IPS-NIHi7 (cell line): ENCODE results near the gene ZNF563.
"Not testable (repeated sequence)": the region's sequence is repeated elsewhere in the genome, so short reads cannot be mapped to it uniquely, and the experiment has no call there.

Experiments
- DNase-seq: peaks from one replicate; pipeline ENCODE4 v3.0.0; 2012; ENCODE audit warnings: mixed read lengths; ENCODE audit errors: extremely low spot score

ZNF563 gene

GRCh38 chr19:12333162-12334159, at the start of gene ZNF563:
ZNF563 (minus strand) TSS chr19:12333633; CDS start chr19:12333482, 151 bp downstream.
- peak; percentile 99 for DNase-seq

GRCh38 chr19:12380444-12380737, 47.0 kb upstream of the ZNF563 start:
- no peak for DNase-seq

DNA sequence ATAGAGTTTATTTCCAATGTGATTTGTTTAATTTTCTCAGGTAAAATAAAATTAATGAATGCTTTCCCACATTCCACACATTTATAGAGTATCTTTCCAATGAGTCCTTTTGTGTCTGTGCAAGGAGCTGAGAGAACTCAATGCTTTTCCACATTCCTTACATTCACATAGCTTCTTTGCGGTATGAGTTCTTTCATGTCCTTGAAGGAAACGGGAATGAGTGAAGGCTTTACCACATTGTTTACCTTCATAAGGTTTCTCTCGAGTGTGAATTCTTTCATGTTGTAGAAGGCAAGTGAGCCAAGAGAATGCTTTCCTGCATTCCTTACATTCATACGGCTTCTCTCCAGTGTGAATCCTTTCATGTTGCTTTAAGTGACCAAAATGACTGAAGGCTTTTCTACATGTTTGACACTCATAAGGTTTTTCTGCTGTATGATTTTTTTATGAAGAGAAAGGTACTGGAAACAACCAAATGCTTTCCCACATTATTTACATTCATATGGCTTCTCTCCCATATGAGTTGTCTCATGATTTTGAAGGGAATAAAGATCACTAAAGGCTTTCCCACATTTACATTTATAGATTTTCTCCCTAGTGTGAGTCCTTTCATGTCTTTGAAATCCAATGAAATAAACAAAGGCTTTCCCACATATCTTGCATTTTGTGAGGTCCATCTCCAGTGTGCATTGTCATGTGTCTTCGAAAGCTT, 46.5 kb upstream of the ZNF563 start:
- DNase-seq: no peak

GRCh38 chr19:12374026-12374425, 40.6 kb upstream of the ZNF563 start:
- no peak for DNase-seq

GRCh38 chr19:12365236-12366162, 32.1 kb upstream of the ZNF563 start, which contains the start of gene ZNF442:
ZNF442 (minus strand) TSS chr19:12365683; CDS start chr19:12363631, 2,052 bp downstream.
- peak; percentile 98 for DNase-seq

- peak; percentile 35 for DNase-seq
These were observed 31.2 kb upstream of the ZNF563 start for GRCh38 chr19:12364391-12365235.

DNA sequence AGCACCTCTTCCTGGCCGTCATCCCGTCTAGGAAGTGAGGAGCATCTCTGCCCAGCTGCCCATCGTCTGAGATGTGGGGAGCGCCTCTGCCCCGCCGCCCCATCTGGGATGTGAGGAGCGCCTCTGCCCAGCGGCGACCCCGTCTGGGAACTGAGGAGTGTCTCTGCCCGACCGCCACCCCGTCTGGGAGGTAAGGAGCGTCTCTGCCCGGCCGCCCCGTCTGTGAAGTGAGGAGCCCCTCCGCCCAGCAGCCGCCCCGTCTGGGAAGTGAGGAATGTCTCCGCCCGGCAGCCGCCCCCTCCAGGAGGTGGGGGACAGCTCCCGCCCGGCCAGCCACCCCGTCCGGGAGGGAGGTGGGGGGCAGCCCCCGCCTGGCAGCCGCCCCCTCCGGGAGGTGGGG, 28.8 kb upstream of the ZNF563 start:
- DNase-seq: not testable (repeated sequence)

- no peak for DNase-seq
These were observed 19.9 kb upstream of the ZNF563 start for GRCh38 chr19:12353375-12353774.

- no peak for DNase-seq
These were observed 17.4 kb upstream of the ZNF563 start for GRCh38 chr19:12350890-12351197.

- DNase-seq: no peak
These were observed 16.9 kb upstream of the ZNF563 start for GRCh38 chr19:12350185-12350889.

DNA sequence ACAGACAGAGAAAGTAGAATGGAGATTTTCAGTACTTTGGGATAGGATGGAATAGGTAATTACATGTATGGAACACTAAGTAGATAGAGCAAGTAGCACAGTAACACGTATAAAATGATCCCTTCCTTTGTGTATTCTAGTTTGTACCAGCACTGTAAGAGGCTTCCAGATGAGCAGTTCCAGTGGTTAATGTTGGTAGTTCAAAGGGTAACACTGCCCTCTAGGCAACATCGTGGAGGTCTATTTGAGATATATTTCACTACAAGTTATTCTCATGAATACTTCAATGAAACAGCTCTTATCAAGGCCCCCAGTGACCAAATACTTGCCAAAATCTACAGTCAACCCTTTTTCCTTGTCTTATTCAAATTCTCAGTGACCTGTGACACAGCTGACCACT, 13.5 kb upstream of the ZNF563 start:
- DNase-seq: no peak

GRCh38 chr19:12345197-12345596, 11.8 kb upstream of the ZNF563 start:
- no peak for DNase-seq

- peak; percentile 22 for DNase-seq
These were observed 2.1 kb downstream of the ZNF563 start for GRCh38 chr19:12331211-12331941.

DNA sequence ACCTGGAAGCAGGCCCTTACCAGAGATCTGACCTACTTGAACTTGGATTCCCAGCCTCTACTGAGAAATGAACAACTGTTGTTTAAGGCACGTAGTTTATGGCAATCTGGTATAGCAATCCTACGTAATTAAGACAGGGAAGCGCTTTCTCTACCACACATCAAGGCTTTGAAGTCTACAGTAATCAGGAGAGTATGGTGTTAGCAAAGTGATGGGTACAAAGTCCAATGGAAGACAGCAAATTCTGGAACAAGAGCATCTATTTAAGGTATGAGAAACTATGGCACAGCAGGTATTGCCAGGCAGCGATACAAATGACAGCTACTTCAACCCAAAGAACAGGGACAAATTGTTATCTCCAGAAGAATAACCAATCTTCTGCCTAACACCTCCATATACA, 3.1 kb downstream of the ZNF563 start:
- no peak for DNase-seq

- DNase-seq: no peak
These were observed 7.7 kb downstream of the ZNF563 start for GRCh38 chr19:12325690-12326089.

DNA sequence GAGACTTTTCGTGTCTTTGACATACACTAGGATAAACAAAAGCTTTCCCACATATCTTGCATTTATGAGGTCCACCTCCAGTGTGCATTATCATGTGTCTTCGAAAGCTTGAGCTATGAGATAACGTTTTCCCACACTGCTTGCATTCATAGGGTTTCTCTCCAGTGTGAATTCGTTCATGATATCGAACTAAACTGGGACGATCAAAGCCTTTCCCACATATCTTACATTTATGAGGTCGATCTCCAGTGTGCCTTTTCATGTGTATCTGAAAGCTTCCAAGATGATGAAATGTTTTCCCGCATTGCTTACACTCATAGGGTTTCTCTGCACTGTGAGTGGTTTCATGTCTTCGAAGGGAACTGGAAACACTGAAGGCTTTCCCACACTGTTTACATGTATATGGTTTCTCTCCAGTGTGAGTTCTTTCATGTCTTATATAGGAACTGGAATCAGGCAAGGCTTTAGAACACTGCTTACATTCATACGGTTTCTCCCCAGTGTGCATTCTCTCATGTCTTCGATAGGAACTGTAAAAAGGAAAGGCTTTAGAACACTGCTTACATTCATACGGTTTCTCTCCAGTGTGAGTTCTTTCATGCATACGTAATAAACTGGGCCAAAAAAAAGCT, 14.5 kb downstream of the ZNF563 start:
- DNase-seq: no peak

- no peak for DNase-seq
These were observed 18.9 kb downstream of the ZNF563 start for GRCh38 chr19:12314553-12314952.

DNA sequence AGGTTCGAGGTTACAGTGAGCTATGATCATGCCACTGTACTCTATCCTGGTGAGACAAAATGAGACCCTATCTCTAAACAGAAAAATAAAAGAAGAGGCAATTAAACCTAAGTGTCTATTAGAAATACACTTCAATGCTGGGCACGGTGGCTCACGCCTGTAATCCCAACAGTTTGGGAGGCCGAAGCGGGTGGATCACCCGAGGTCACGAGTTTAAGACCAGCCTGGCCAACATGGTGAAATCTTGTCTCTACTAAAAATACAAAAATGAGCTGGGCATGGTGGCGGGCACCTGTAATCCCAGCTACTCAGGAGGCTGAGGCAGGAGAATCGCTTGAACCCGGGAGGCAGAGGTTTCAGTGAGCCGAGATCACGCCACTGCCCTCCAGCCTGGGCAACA, 24.5 kb downstream of the ZNF563 start:
- not testable (repeated sequence) for DNase-seq

DNA sequence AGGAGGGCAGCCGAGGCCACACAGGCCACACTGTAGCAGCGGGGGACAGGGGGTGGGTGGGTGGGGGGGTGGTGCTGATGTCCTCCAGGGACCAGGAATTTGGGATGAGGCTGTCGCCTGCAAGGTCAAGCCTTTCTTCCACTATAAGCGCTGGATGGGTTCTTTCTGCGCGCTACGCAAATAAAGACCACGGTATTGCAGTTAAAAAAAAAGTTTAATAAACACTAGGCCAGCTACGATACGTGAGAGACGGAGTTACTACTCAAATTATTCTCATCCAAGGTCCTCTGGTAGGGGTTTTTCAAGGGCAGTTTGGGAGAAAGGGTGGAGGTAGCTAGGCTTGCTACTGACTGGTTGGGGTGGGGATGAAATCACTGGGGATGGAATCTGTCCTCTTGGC, 38.2 kb downstream of the ZNF563 start:
- DNase-seq: no peak
